GM12892 (cell line): ENCODE results near the gene DYNC1I1.

Experiments
- POLR2A ChIP-seq: IDR thresholded peaks from 2 replicates; pipeline ENCODE4 v1.6.1; 2011; ENCODE audit warnings: low read depth, low read length, control low read depth
- POLR2AphosphoS5 ChIP-seq: IDR thresholded peaks from 2 replicates; pipeline ENCODE4 v1.6.1; 2011; ENCODE audit warnings: low read depth, low read length, control low read depth
- TAF1 ChIP-seq: IDR thresholded peaks from 2 replicates; pipeline ENCODE4 v1.6.1; 2011; ENCODE audit warnings: low read depth, mild to moderate bottlenecking, control low read depth, low read length, borderline replicate concordance

DNA sequence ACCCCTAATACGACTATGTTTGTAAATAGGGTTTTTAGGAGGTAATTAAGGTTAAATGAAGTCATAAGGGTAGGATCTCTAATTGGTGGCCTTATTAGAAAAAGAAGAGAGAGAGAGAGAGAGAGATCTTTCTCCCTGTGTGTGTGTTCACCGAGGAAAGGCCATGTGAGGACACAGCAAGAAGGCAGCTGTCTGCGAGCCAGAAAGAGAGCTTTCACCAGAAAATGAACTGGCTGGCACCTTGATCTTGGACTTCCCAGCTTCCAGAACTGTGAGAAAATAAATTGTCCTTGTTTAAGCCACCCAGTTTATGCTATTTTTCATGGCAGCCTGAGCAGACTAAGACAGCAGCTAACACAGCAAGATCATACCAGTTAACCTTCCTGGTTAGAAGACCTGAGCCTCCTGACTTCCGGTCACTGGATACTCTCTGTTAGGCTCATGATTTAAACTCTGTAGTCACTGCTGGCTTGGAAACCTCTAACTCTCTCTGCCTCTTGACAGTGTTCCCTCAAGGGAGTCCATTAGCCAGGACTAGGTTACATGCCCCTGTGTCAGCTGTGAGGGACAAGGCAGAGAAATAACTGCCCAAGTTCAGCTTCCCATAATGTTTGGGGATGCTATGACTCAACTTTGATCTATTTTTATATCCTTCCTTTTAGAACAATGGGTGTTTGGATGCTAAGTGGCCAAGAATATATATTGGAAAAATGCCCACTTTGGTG lies 102.3 kb downstream of the DYNC1I1 start:
- TF ChIP-seq POLR2AphosphoS5 (no peak), POLR2A (no peak), TAF1 (no peak)
